ENCODE measurements around the gene DHODH. TPM values are rescaled to one million over a fixed set of nuclear protein-coding genes. Genes with fewer than 3 reads are reported as not detected.

The DHODH gene
- polyA plus RNA-seq, 2 of the 4 experiments (the other 2 are of a cell fraction) = 9.7 to 13.2 TPM

DNA sequence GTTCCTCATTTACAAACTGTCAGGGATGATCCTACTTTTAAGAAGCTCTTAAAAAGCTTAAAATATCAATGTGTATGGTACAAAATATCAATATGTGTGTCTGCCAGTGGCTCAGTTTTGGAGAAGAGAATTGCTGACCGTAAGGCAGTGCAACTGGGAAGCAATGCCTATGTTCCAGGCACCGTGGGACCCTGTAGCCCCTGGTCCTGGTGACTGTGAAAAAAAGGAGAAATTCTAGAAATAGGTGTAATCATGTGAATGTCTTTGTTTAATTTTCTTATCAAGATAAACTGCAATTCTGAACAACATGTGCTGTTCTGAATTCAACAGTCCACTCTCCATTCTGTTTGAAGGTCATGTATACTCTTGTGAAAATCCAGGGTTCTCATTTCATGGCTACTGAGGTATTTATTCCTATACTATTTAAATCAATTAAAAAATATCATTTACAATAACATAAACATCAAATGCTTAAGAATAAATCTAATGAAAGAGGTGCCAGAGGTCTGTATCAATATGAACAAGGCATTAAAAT, 36.3 kb downstream of the DHODH start:
- ChIA-PET POLR2A (no interaction called here), CTCF (interaction anchor here (0.6 kb wide), 1 partner anchor 288 kb away, joined by 5 read pairs; no protein-coding TSS in a partner anchor)
- Histone ChIP-seq H3K9me3 (no peaks in the 10 kb centered on the region; the same call in 2 of the 3 replicates), H3K4me3 (no peak overlapping the region), H3K27ac (no peak overlapping the region), H3K4me2 (no peak overlapping the region), H3K4me1 (no peaks in the 10 kb centered on the region)
- DNase-seq (ENCODE audit: low read depth in 1 of 2, low spot score in 1 of 2) = no peak
- no peak for FAIRE-seq
- WGBS (ENCODE audit: missing lambda C conversion rate) = 32% methylated on average over 2 of the region's 2 CpGs
- no peak for TF ChIP-seq FOXS1 (CRISPR knock-in tag; IDR thresholded peaks at IDR 0.05)
- TF ChIP-seq ZC3H11A (IDR thresholded peaks at IDR 0.05) = no peak
- TF ChIP-seq, protein P1, sequence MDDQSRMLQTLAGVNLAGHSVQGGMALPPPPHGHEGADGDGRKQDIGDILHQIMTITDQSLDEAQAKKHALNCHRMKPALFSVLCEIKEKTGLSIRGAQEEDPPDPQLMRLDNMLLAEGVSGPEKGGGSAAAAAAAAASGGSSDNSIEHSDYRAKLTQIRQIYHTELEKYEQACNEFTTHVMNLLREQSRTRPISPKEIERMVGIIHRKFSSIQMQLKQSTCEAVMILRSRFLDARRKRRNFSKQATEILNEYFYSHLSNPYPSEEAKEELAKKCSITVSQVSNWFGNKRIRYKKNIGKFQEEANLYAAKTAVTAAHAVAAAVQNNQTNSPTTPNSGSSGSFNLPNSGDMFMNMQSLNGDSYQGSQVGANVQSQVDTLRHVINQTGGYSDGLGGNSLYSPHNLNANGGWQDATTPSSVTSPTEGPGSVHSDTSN (IDR thresholded peaks at IDR 0.05) = no peak
- ATAC-seq = no peak

DNA sequence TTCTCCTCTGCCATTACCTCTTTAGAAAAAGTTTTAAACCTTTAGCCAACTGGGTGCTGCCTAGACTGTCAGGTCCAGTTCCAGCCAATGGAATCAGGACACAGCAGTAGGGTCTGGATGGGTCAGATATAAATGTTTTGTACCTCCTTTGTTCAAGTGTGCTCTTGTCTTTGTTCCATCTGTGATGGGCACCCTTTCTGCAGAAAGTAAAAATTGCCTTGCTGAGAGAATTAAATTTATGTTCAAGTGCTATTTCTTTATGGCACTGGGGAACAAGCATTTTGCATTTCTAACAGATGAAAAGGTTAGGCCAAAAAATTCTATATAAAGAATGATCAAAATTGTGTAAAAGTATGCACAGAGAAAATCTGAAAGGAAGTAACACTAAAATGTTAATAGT, 40.6 kb downstream of the DHODH start:
- ChIA-PET POLR2A (no interaction called here), CTCF (no interaction called here)
- H3K4me3 ChIP-seq = no peak overlapping the region
- TF ChIP-seq TFCP2L1 (CRISPR knock-in tag; IDR thresholded peaks at IDR 0.05) = no peak
- TF ChIP-seq, protein P2, sequence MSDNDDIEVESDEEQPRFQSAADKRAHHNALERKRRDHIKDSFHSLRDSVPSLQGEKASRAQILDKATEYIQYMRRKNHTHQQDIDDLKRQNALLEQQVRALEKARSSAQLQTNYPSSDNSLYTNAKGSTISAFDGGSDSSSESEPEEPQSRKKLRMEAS (IDR thresholded peaks at IDR 0.05) = no peak
- TF ChIP-seq RARB (CRISPR knock-in tag; IDR thresholded peaks at IDR 0.05) = no peak
- no peak for TF ChIP-seq MAFK (IDR thresholded peaks at IDR 0.05; ENCODE audit: partially characterized antibody)
- no peak for TF ChIP-seq JUN (IDR thresholded peaks at IDR 0.05)
- TF ChIP-seq ZFP36 (IDR thresholded peaks at IDR 0.05; ENCODE audit: borderline replicate concordance, partially characterized antibody) = no peak
- no peak for TF ChIP-seq TP53 (CRISPR knock-in tag; IDR thresholded peaks at IDR 0.05)
- TF ChIP-seq RCOR1 (IDR thresholded peaks at IDR 0.05; ENCODE audit: low read depth, low read length) = no peak
- TF ChIP-seq CHD2 (IDR thresholded peaks at IDR 0.05; ENCODE audit: low read length, partially characterized antibody) = no peak
- TF ChIP-seq HEYL (CRISPR knock-in tag; IDR thresholded peaks at IDR 0.05) = no peak
- no peak for TF ChIP-seq BHLHE40 (IDR thresholded peaks at IDR 0.05; ENCODE audit: low read depth, low read length)
- no peak for TF ChIP-seq MYC (IDR thresholded peaks at IDR 0.05; ENCODE audit: borderline replicate concordance, low read length)
- TF ChIP-seq, protein P3, sequence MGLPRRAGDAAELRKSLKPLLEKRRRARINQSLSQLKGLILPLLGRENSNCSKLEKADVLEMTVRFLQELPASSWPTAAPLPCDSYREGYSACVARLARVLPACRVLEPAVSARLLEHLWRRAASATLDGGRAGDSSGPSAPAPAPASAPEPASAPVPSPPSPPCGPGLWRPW (IDR thresholded peaks at IDR 0.05) = no peak
- no peak for TF ChIP-seq GATA3 (IDR thresholded peaks at IDR 0.05; ENCODE audit: borderline replicate concordance)
- TF ChIP-seq RNF2 (IDR thresholded peaks at IDR 0.05; ENCODE audit: borderline replicate concordance, low read depth) = no peak
- no peak for TF ChIP-seq FOXS1 (CRISPR knock-in tag; IDR thresholded peaks at IDR 0.05)
- TF ChIP-seq HOXA7 (CRISPR knock-in tag; IDR thresholded peaks at IDR 0.05) = no peak
- TF ChIP-seq ZC3H11A (IDR thresholded peaks at IDR 0.05) = no peak
- DNase-seq (ENCODE audit: low read depth in 1 of 2, low spot score in 1 of 2) (no peak), FAIRE-seq (no peak), ATAC-seq (no peak)
- no peaks in the 10 kb centered on the region; the same call in 2 of the 3 replicates for H3K9me3 ChIP-seq
- no peak overlapping the region for H3K4me2 ChIP-seq
- no peaks in the 10 kb centered on the region for H3K4me1 ChIP-seq
- no peak overlapping the region for H3K27ac ChIP-seq

DNA sequence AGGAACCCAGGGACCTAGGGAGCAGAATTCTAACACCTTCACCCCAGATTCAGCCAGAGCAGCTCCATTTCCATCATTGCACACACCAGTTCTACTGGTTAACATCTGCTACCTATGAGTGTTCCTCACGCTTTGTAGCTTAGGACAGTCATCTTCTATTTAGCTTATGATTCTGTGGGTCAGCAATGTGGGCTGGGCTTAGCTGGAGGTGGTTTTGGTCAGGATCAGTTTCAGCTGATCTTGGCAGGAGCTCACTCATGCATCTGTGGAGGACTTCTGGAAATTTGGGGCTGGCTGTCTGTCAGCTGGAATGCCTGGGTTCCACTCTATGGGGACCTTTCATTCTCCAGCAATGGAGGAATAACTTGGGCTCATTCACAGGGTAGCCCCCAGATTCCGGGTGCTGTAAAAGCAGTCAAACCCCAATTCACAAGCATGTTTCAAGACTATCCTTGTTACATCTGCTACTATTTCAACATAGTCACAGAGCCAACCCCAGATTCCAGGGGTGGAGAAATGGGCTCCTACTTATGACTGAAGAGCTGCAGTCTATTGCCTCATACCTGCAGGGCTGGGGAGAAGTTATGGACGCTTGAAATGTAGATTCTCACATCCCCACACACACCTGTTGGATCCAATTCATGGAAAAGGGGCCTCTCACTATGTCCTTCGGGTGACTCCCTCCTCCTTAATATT, 42.4 kb downstream of the DHODH start:
- no peaks in the 10 kb centered on the region; the same call in 2 of the 3 replicates for H3K9me3 ChIP-seq
- H3K4me3 ChIP-seq = no peak overlapping the region
- no peaks in the 10 kb centered on the region for H3K4me1 ChIP-seq
- FAIRE-seq (no peak), ATAC-seq (no peak), DNase-seq (ENCODE audit: low read depth in 1 of 2, low spot score in 1 of 2) (no peak)
- no peak overlapping the region for H3K4me2 ChIP-seq
- ChIA-PET CTCF (interaction anchor here (1.6 kb wide), 1 partner anchor 48 kb away, joined by 3 read pairs; no protein-coding TSS in a partner anchor), POLR2A (no interaction called here)
- no peak overlapping the region for H3K27ac ChIP-seq
- WGBS (ENCODE audit: missing lambda C conversion rate) = 17% methylated on average over 4 of the region's 4 CpGs
- TF ChIP-seq, protein P4, sequence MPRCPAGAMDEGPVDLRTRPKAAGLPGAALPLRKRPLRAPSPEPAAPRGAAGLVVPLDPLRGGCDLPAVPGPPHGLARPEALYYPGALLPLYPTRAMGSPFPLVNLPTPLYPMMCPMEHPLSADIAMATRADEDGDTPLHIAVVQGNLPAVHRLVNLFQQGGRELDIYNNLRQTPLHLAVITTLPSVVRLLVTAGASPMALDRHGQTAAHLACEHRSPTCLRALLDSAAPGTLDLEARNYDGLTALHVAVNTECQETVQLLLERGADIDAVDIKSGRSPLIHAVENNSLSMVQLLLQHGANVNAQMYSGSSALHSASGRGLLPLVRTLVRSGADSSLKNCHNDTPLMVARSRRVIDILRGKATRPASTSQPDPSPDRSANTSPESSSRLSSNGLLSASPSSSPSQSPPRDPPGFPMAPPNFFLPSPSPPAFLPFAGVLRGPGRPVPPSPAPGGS (IDR thresholded peaks at IDR 0.05) = no peak
- no peak for TF ChIP-seq BHLHE40 (IDR thresholded peaks at IDR 0.05; ENCODE audit: low read depth, low read length)
- TF ChIP-seq RAD21 (conservative IDR thresholded peaks at IDR 0.05 in 1 of 2, IDR thresholded peaks at IDR 0.05 in 1 of 2) = no peak
- TF ChIP-seq RCOR1 (IDR thresholded peaks at IDR 0.05; ENCODE audit: low read depth, low read length) = no peak
- TF ChIP-seq, protein P5, sequence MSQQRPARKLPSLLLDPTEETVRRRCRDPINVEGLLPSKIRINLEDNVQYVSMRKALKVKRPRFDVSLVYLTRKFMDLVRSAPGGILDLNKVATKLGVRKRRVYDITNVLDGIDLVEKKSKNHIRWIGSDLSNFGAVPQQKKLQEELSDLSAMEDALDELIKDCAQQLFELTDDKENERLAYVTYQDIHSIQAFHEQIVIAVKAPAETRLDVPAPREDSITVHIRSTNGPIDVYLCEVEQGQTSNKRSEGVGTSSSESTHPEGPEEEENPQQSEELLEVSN (IDR thresholded peaks at IDR 0.05; ENCODE audit: borderline replicate concordance, low read depth) = no peak
- no peak for TF ChIP-seq FOXS1 (CRISPR knock-in tag; IDR thresholded peaks at IDR 0.05)
- no peak for TF ChIP-seq NR3C1 (IDR thresholded peaks at IDR 0.05)
- TF ChIP-seq, protein P6, sequence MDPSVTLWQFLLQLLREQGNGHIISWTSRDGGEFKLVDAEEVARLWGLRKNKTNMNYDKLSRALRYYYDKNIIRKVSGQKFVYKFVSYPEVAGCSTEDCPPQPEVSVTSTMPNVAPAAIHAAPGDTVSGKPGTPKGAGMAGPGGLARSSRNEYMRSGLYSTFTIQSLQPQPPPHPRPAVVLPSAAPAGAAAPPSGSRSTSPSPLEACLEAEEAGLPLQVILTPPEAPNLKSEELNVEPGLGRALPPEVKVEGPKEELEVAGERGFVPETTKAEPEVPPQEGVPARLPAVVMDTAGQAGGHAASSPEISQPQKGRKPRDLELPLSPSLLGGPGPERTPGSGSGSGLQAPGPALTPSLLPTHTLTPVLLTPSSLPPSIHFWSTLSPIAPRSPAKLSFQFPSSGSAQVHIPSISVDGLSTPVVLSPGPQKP (IDR thresholded peaks at IDR 0.05; ENCODE audit: low read depth, low read length) = no peak
- TF ChIP-seq, protein P7, sequence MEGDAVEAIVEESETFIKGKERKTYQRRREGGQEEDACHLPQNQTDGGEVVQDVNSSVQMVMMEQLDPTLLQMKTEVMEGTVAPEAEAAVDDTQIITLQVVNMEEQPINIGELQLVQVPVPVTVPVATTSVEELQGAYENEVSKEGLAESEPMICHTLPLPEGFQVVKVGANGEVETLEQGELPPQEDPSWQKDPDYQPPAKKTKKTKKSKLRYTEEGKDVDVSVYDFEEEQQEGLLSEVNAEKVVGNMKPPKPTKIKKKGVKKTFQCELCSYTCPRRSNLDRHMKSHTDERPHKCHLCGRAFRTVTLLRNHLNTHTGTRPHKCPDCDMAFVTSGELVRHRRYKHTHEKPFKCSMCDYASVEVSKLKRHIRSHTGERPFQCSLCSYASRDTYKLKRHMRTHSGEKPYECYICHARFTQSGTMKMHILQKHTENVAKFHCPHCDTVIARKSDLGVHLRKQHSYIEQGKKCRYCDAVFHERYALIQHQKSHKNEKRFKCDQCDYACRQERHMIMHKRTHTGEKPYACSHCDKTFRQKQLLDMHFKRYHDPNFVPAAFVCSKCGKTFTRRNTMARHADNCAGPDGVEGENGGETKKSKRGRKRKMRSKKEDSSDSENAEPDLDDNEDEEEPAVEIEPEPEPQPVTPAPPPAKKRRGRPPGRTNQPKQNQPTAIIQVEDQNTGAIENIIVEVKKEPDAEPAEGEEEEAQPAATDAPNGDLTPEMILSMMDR (IDR thresholded peaks at IDR 0.05) = no peak
- TF ChIP-seq, protein P8, sequence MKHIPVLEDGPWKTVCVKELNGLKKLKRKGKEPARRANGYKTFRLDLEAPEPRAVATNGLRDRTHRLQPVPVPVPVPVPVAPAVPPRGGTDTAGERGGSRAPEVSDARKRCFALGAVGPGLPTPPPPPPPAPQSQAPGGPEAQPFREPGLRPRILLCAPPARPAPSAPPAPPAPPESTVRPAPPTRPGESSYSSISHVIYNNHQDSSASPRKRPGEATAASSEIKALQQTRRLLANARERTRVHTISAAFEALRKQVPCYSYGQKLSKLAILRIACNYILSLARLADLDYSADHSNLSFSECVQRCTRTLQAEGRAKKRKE (CRISPR knock-in tag; IDR thresholded peaks at IDR 0.05; ENCODE audit: low read depth) = no peak

All from A549 (cell line).